Nephron progenitor cell (in vitro differentiated cells): ENCODE data around the gene SMIM24.
A peak's percentile ranks its signal among the peaks of the same experiment; 100 is the strongest.

Experiments used
- DNase-seq: peaks from one replicate; pipeline ENCODE4 v3.0.0; 2021
- H3K27ac Mint-ChIP-seq: 2 replicates; pipeline ENCODE4 v1.8.0; 2021; ENCODE audit warnings: mild to moderate bottlenecking, moderate library complexity, mixed read lengths
- H3K27me3 Mint-ChIP-seq: 2 replicates; pipeline ENCODE4 v1.8.0; 2021; ENCODE audit warnings: mild to moderate bottlenecking, low read depth, mixed read lengths; ENCODE audit not compliant: poor library complexity
- H3K36me3 Mint-ChIP-seq: 2 replicates; pipeline ENCODE4 v1.8.0; 2021; ENCODE audit warnings: low read depth, mixed read lengths
- H3K4me1 Mint-ChIP-seq: 2 replicates; pipeline ENCODE4 v1.8.0; 2021; ENCODE audit warnings: mixed read lengths
- H3K4me3 Mint-ChIP-seq: 2 replicates; pipeline ENCODE4 v1.8.0; 2021; ENCODE audit warnings: mild to moderate bottlenecking, moderate library complexity, mixed read lengths
- H3K9me3 Mint-ChIP-seq: 2 replicates; pipeline ENCODE4 v1.8.0; 2021; ENCODE audit warnings: mild to moderate bottlenecking, moderate library complexity, mixed read lengths
- CTCF ChIP-seq: fragments of 200-600 bp; sonication (generic); IDR thresholded peaks from 2 replicates; pipeline ENCODE4 v1.5.0; 2021; ENCODE audit warnings: antibody characterized with exemption

The SMIM24 gene

DNA sequence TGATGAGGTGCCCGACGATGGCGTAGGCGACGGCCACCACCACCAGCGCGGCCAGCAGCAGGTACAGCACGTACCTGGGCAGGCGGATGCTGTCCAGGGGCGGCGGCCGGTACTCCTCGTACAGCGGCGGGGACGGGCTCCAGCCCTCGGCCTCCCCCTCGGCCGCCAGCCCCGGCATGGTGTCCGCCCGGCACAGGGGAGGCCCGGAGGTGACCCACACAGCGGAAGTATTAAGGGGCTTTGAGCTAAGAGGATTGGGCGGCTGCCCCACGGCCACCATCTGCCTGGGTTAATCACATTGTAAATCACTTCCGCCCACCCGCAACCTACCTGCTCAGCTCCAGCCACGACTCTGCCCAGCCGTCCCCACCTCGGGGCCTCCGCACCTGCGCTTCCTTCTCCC lies 2.9 kb upstream of the SMIM24 start, which contains the start of gene SMIM44:
Gene SMIM44 (minus strand): TSS at position 216 of the 403 bp plus-strand sequence. CDS start 38 bp downstream, at position 178.
- H3K27ac Mint-ChIP-seq: no peak within 1 kb of the TSS
- H3K4me1 Mint-ChIP-seq: peaks cover 20% of the 10 kb centered on the region
- H3K4me3 Mint-ChIP-seq: no peak within 1 kb of the TSS

DNA sequence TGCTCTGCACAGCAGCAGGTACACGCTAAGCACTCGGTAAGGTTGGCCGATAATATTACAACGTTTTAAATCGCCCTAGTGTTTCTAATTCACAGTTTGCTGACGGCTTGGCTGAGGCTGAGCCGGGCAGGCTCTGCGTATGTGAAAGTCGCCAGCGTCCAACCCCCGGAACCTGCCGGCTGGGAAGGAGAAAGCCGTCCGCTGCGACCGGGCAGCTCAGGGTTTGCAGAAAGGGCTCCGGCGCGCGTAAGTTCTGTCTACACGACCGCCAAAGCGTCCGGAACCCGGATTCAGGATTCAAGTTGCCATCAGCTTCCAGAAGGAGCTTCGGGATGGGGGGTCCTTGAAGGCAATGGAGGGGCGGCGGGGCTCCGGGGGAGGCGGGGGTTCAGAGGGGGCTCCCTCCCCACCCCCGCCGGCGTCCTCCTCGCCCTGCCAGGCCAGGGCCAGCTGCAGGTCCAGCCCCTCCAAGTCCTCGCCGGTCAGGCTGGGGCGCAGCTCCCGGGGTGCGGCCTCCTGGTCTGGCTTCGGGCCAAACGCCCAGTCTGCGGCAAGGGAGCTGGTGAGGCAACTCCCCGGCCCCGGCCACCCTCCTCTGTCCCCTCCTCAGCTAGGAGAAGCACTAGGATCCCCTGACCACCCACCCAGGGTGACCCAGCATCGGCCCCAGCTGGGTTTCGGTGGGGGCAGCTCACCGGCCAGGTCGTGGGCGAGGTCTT lies 2.3 kb upstream of the SMIM24 start:
- DNase-seq: no peak
- H3K4me3 Mint-ChIP-seq: no peak overlapping the region
- peaks cover 24% of the 10 kb centered on the region for H3K4me1 Mint-ChIP-seq
- no peak overlapping the region for H3K27ac Mint-ChIP-seq
- H3K27me3 Mint-ChIP-seq: peaks cover 38% of the 10 kb centered on the region
- TF ChIP-seq CTCF: no peak
- H3K36me3 Mint-ChIP-seq: peaks cover 5% of the 10 kb centered on the region
- no peaks in the 10 kb centered on the region for H3K9me3 Mint-ChIP-seq

More for the DNA sequence above, 2.9 kb upstream of the SMIM24 start, which contains the start of gene SMIM44:
- no peak for DNase-seq
- H3K9me3 Mint-ChIP-seq: no peaks in the 10 kb centered on the region
- peaks cover 10% of the 10 kb centered on the region for H3K36me3 Mint-ChIP-seq
- TF ChIP-seq CTCF: no peak
- H3K27me3 Mint-ChIP-seq: peaks cover 34% of the 10 kb centered on the region

GRCh38 chr19:3481241-3482090 lies 1.1 kb upstream of the SMIM24 start:
- H3K4me1 Mint-ChIP-seq: peaks cover 24% of the 10 kb centered on the region
- H3K4me3 Mint-ChIP-seq: no peak overlapping the region
- H3K27me3 Mint-ChIP-seq: peaks cover 38% of the 10 kb centered on the region
- no peaks in the 10 kb centered on the region for H3K36me3 Mint-ChIP-seq
- no peak for DNase-seq
- H3K27ac Mint-ChIP-seq: no peak overlapping the region
- H3K9me3 Mint-ChIP-seq: no peaks in the 10 kb centered on the region
- TF ChIP-seq CTCF: no peak

DNA sequence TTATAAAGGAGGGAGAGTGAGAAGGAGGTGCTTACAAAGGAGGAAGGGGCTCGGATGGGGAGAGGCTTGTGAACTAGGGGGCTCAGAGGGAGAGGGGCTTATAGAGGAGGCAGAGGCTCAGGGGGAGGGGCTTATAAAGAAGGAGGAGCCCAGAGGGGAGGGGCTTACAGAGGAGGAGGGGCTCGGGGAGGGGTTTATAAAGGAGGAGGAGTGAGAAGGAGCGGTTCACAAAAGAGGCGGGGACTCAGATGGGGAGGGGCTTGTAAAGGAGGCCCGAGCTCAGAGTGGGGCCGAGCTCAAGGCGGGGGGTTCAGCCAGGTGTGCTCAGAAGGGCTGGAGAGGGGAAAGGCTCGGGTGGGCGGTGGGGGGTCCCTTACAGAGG lies 500 bp downstream of the SMIM24 start:
- peak; percentile 39 for DNase-seq
- Mint-ChIP-seq H3K4me3 (no peak overlapping the region), H3K4me1 (peaks cover 24% of the 10 kb centered on the region), H3K9me3 (no peaks in the 10 kb centered on the region), H3K27ac (no peak overlapping the region), H3K36me3 (no peaks in the 10 kb centered on the region), H3K27me3 (peaks cover 34% of the 10 kb centered on the region)
- no peak for TF ChIP-seq CTCF

DNA sequence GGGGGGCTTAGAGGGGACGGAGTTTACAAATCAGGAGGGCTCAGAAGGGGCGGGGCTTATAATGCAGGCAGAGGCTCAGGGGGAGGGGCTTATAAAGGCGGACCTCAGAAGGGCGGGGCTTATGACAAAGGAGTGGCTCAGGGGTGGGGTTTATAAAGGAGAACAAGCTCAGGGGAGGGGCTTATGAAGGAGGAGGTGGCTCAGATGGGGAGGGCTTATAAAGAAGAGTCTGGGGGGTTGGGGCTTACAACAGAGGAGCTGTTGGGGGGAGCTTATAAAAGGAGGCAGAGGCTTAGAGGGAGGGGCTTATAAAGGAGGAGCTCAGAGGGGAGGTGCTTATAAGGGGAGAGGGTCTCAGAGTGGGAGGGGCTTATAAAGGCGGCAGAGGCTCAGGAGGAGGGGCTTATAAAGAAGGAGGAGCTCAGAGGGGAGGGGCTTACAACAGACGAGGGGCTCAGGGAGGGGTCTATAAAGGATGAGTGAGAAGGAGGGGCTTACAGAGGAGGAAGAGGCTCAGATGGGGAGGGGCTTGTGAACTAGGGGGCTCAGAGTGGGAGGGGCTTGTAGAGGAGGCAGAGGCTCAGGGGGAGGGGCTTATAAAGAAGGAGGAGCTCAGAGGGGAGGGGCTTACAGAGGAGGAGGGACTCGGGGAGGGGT lies 1.0 kb downstream of the SMIM24 start:
- no peaks in the 10 kb centered on the region for H3K9me3 Mint-ChIP-seq
- no peak for TF ChIP-seq CTCF
- H3K27ac Mint-ChIP-seq: no peak overlapping the region
- no peaks in the 10 kb centered on the region for H3K36me3 Mint-ChIP-seq
- peaks cover 32% of the 10 kb centered on the region for H3K27me3 Mint-ChIP-seq
- no peak overlapping the region for H3K4me3 Mint-ChIP-seq
- peak; percentile 41 for DNase-seq
- peaks cover 24% of the 10 kb centered on the region for H3K4me1 Mint-ChIP-seq
